ENCODE data around the gene CAPZB.

DNA sequence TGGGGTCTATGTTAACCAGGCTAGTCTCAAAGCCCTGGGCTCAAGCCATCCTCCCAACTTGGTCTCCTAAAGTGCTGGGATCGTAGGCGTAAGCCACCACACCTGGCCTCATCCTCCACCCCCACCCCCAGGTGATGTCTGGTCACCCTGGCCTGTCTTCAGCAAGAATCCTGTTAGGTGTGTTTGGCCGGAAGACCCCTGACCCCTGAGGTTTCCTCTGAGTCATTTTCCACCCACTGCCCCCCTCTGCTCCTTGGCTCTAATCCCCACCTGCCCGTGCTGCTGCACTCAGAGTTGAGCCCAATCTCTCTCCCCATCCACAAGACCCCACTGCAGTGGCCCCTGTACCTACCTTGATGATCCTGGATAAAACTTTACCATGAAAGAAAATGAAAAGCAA lies 148.1 kb downstream of the CAPZB start:
- no peak for TF ChIP-seq CTCF (IDR thresholded peaks at IDR 0.05; ENCODE audit: borderline replicate concordance, extremely low read depth, low read length, poor library complexity, severe bottlenecking)
- no peak for TF ChIP-seq EZH2 (IDR thresholded peaks at IDR 0.05; ENCODE audit: borderline replicate concordance, low read depth, low read length, severe bottlenecking)

Measured in DND-41 (cell line).